KOPT-K1 (cell line): ENCODE data around the gene YDJC.
"Not testable (repeated sequence)": the region's sequence is repeated elsewhere in the genome, so short reads cannot be mapped to it uniquely, and the experiment has no call there.

Source experiments
- H3K27ac ChIP-seq: fragments of 200-600 bp; sonication (generic); 2 replicates; pipeline ENCODE4 v1.5.1; 2016; ENCODE audit warnings: antibody characterized with exemption, mild to moderate bottlenecking, low read depth, low read length; ENCODE audit not compliant: poor library complexity, severe bottlenecking
- H3K36me3 ChIP-seq: fragments of 200-600 bp; sonication (generic); 2 replicates; pipeline ENCODE4 v1.5.1; 2017; ENCODE audit warnings: antibody characterized with exemption, mild to moderate bottlenecking, low read length, moderate library complexity; ENCODE audit not compliant: insufficient read depth
- H3K9me3 ChIP-seq: fragments of 200-600 bp; sonication (generic); 2 replicates; pipeline ENCODE4 v1.5.1; 2017; ENCODE audit warnings: antibody characterized with exemption, low read length, mild to moderate bottlenecking; ENCODE audit not compliant: insufficient read depth, poor library complexity, severe bottlenecking

YDJC gene

DNA sequence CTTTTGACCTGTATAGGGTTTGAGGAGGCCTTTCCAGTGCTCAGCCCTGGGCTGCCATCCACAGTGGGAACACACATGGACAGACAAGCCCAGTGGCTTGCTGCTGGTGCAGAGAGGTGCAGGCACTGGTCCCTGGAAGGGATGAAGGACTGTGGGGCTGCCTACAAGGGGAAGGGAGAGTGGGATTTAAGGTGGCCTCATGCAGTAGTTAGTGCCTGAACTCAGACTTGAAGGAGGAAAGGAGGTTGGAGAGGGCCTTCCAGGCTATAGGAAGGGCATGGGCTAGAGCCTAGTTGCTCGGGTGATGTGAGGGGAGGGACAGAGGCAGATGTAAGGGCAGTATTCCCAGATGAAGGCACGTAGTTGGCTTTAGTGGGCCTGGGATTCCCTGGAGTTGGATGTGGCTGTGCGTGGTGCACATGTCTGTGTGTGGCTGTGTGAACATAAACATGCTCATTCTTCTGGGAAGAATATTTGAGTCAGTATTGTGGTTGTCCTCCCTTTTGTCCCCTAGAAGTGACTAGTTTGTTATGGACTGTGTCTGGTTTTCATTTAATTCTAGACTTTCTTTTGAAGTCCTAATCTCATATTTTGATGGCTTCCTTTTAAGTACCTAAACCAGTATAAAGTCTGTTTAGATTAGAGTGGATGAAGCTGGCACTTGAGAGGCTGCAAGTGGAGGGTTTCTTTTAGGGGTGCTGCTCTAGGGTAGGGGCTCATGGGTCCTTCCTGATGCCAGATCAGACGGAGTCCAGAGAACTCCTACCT is 18.4 kb downstream of the YDJC start:
- H3K27ac ChIP-seq, result no peak overlapping the region
- peaks cover 80% of the 10 kb centered on the region for H3K36me3 ChIP-seq
- H3K9me3 ChIP-seq, result no peaks in the 10 kb centered on the region

DNA sequence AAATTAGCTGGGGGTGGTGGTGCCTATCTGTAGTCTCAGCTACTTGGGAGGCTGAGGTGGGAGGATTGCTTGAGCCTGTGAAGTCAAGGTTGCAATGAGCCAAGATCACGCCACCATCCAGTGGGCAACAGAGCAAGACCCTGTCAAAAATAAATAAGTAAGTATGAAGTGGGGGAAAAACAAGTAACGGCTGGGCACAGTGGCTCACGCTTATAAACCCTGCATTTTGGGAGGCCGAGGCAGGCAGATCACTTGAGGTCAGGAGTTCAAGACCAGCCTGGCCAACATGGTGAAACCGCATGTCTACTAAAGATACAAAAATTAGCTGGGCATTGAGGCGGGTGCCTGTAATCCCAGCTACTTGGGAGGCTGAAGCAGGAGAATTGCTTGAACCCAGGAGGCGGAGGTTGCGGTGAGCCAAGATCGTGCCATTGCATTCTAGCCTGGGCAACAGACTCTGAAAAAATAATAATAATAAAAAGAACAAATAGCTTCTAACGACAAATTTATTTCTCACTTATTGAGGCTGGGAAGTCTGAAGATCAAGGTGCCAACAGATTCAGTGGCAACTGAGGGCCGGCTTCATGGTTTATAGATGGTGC is 20.2 kb downstream of the YDJC start:
- H3K27ac ChIP-seq, H3K9me3 ChIP-seq: not testable (repeated sequence)
- peaks cover 77% of the 10 kb centered on the region for H3K36me3 ChIP-seq

DNA sequence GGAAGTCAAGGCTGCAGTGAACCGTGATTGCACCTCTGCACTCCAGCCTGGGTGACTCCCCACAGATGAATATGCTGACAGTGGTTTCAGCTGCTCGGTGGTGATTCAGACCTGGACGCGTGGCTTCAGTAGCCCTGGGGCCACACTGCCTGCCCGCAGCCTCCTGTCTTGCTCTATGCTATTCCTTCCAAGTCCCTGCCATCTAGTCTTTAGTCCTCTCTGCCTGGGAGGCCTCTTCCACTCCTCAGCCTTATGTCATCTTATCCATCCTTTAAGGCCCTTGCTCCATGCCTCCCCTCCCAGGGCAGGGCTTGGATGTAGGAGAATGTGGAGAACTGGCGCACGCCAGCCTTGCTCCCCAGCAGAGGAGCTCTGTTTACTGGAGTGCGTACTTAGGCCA is 23.0 kb downstream of the YDJC start:
- H3K9me3 ChIP-seq, result no peaks in the 10 kb centered on the region
- no peak overlapping the region for H3K27ac ChIP-seq
- H3K36me3 ChIP-seq, result peaks cover 64% of the 10 kb centered on the region

GRCh38 chr22:21605887-21606564 is 23.8 kb downstream of the YDJC start:
- peaks cover 59% of the 10 kb centered on the region for H3K36me3 ChIP-seq
- H3K27ac ChIP-seq, result no peak overlapping the region
- no peaks in the 10 kb centered on the region for H3K9me3 ChIP-seq

GRCh38 chr22:21603973-21604372 is 25.8 kb downstream of the YDJC start:
- peaks cover 52% of the 10 kb centered on the region for H3K36me3 ChIP-seq

DNA sequence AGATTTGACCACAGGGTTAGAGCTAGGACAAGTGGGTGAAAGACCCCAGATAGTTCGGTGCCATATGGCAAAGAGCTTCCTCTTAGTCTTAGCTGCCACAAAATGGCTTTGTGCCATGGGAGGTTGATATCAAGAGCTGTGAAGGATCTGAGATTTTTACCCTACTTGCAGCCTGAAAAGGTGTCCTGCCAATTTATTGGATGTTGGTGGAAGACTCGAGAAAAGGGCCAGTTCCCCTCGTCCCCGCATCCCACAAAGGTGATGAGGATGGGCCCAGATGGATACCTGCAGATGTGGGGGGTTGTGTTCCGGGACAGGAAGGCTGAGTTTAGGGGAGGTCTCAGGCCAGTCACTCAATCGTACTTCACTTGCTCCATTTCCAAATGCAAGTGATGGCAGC is 27.2 kb downstream of the YDJC start:
- H3K9me3 ChIP-seq, result no peaks in the 10 kb centered on the region
- H3K27ac ChIP-seq, result no peak overlapping the region
- H3K36me3 ChIP-seq, result peaks cover 55% of the 10 kb centered on the region

More at GRCh38 chr22:21603973-21604372, 25.8 kb downstream of the YDJC start:
- H3K9me3 ChIP-seq, result no peaks in the 10 kb centered on the region
- H3K27ac ChIP-seq, result no peak overlapping the region

GRCh38 chr22:21599053-21599893 is 30.5 kb downstream of the YDJC start:
- no peak overlapping the region for H3K27ac ChIP-seq
- H3K9me3 ChIP-seq, result no peaks in the 10 kb centered on the region
- H3K36me3 ChIP-seq, result peaks cover 60% of the 10 kb centered on the region

DNA sequence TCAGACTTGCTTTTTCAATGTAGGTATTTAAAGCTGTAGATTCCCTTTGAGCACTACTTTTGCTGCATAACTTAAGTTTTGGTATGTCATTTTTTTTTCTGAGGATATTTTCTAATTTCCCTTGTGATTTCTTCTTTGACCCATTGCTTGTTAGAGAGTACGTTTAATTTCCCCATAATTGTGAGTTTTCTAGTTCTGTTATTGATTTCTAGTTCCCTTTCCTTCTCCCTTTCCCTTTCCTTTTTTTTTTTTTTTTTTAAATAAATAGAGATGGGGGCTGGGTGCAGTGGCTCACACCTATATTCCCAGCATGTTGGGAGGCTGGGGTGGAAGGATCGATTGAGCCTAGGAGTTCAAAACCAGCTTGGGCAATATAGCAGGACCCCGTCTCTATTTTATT is 31.5 kb downstream of the YDJC start:
- H3K27ac ChIP-seq, result no peak overlapping the region
- no peaks in the 10 kb centered on the region for H3K9me3 ChIP-seq
- peaks cover 69% of the 10 kb centered on the region for H3K36me3 ChIP-seq

DNA sequence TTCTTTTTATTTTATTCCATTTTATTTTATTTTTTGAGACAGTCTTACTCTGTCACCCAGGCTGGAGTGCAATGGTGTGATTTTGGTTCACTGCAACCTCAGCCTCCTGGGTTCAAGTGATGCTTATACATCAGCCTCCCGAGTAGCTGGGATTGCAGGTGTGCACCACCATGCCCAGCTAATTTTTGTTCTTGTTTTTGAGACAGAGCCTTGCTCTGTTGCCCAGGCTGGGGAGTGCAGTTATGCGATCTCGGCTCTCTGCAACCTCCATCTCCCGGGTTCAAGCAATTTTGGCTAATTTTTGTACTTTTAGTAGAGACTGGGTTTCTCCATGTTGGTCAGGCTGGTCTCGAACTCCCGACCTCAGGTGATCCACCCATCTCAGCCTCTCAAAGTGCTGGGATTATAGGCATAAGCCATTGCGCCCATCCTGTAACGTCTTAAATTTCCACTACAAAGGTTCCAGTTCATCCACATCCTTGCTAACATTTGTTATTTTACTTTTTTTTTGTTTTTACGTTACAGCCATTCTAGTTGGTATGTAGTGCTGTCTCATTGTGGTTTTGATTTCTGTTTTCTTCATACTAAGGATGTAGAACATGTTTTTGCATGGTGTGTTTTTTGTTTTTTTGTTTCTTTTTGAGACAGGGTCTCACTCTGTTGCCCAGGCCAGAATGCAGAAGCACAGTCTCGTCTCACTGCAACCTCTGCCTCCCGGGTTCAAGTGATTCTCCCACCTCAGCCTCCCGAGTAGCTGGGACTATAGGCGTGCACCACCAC is 33.3 kb downstream of the YDJC start:
- H3K9me3 ChIP-seq, H3K27ac ChIP-seq: not testable (repeated sequence)
- peaks cover 75% of the 10 kb centered on the region for H3K36me3 ChIP-seq

DNA sequence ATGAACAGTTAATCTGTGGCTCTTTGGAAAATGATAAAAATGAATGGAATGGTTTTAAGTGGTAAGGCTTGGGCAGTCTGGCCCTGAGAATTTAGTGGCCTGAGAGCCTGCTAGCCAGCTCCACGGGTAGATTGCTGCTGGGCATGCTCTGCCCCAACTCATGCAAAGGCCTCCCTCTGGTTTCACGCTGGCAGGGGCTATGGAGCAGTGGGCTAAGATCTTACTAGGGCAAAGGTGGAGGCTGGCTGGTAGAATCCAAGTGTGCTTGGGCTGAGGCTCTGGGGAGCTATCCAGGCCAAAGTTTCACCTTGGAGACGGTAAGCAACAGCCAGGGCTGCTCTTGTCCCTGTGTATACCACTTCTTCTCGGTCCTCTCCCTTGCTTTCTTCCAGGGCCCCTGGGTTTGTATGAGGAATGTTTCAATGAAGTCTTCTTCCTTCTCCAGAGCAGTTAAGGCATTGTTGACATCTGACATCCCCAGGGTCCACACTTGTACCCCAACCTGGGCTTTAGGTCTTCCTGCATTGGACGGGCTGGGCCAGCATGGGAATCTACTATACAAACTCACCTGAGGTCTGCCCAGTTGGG is 34.9 kb downstream of the YDJC start:
- Histone ChIP-seq H3K36me3 (peaks cover 79% of the 10 kb centered on the region), H3K27ac (no peak overlapping the region), H3K9me3 (no peaks in the 10 kb centered on the region)

- peaks cover 75% of the 10 kb centered on the region for H3K36me3 ChIP-seq
Measured at GRCh38 chr22:21593406-21594232, 36.2 kb downstream of the YDJC start.

GRCh38 chr22:21592422-21592821 is 37.4 kb downstream of the YDJC start:
- Histone ChIP-seq H3K36me3 (peaks cover 82% of the 10 kb centered on the region), H3K9me3 (no peaks in the 10 kb centered on the region), H3K27ac (no peak overlapping the region)

More at GRCh38 chr22:21593406-21594232, 36.2 kb downstream of the YDJC start:
- no peaks in the 10 kb centered on the region for H3K9me3 ChIP-seq
- H3K27ac ChIP-seq, result no peak overlapping the region

- Histone ChIP-seq H3K9me3 (no peaks in the 10 kb centered on the region), H3K36me3 (peaks cover 79% of the 10 kb centered on the region), H3K27ac (no peak overlapping the region)
Measured at GRCh38 chr22:21591695-21592094, 38.1 kb downstream of the YDJC start.
